HG03469 (cell line): ENCODE data around the gene DNAJB5.
A peak's percentile ranks its signal among the peaks of the same experiment; 100 is the strongest.

Experiments used
- ATAC-seq: cut with Tn5 transposase; IDR thresholded peaks from one replicate; pipeline ENCODE4 v1.9.1; 2021; ENCODE audit warnings: mild to moderate bottlenecking, moderate library complexity, moderate number of reproducible peaks; ENCODE audit not compliant: unreplicated experiment

The DNAJB5 gene

DNA sequence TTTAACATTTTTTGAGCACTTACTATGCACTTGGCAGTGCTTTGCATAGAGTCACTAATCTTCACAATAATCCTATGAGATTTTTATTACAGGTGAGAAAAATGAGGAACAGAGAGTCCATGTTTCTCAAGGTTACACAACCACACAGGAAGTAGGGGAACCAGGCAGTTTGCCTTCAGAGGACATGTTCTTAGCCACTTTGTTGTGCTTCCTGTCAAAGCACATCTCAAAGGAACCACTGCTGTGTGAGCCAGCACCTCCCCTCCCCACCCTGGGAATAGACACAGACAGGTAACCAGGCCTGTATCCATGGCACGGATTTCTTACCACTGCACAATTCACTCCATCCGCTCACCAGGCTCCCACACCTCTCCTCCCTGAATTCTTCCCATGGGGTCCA lies 6.3 kb upstream of the DNAJB5 start:
- peak; percentile 36 for ATAC-seq

DNA sequence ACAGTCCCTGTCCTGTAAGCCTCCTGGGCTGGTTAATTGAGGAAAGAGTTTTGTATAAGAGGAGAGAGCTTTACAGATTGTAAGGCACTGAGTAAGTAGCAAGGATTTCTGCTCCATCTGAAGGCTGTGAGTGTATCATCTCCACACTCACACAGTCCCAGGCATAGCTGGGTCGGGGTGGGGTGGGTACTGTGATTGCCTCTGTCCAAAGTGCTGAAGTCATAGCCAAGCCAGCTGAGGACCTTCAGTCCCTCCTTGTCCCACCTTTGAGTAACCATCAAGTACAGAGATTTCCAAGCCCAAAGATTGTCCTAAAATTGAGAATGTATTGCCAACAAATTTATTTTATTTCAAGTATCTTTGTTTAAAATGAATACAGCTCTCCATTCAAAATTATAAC lies 5.5 kb upstream of the DNAJB5 start:
- ATAC-seq = no peak

DNA sequence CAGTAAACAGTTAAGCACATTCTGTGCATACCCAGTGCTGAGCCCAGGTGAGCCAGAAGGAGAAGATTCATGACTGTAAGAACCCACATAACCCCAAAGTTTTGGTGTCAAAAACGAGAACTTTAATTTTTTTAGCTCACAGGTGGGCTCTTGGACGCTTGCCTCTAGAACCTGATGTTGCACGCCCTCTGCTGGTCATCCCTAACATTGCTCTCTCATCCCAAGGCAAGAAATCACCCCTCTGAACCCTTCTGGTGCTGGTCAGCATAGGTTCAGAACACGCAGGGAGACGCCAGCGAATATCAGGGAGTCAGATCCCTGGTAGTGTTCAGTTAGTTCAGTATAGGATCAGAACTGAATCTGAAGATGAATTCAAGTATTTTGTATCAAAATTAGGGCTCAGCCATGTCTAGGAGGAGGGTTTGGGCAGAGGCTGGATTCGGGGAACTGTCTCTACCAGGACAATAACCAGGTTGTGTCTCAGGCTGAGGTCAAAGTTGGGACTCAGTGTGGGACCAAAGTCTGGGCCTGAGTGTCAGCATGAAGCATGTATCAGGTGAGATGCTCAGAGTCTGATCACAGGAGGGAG lies 4.1 kb upstream of the DNAJB5 start:
- ATAC-seq = no peak

DNA sequence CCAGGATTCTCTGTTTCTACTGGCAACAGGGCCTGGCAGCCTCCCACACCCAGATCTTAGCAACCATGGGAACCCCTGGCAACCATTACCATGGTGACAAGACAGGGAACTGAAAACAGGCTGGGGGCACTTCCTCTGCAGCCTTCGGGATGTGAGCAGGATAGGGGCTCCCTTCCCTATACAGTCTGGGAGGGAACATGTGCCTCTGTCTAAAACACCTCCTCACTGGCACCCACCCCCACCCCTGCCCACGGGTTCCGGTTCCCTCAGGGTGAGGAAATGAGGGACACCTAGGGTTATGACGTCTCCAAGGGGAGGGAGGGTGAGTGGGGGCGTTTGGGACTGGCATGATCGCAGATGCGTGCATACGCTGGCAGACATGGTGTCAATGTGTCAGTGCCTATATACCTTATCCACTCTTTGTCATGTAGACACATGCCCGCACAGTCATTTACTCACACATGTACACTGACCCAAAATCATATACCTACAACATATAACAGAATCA lies 3.0 kb upstream of the DNAJB5 start:
- ATAC-seq = no peak

DNA sequence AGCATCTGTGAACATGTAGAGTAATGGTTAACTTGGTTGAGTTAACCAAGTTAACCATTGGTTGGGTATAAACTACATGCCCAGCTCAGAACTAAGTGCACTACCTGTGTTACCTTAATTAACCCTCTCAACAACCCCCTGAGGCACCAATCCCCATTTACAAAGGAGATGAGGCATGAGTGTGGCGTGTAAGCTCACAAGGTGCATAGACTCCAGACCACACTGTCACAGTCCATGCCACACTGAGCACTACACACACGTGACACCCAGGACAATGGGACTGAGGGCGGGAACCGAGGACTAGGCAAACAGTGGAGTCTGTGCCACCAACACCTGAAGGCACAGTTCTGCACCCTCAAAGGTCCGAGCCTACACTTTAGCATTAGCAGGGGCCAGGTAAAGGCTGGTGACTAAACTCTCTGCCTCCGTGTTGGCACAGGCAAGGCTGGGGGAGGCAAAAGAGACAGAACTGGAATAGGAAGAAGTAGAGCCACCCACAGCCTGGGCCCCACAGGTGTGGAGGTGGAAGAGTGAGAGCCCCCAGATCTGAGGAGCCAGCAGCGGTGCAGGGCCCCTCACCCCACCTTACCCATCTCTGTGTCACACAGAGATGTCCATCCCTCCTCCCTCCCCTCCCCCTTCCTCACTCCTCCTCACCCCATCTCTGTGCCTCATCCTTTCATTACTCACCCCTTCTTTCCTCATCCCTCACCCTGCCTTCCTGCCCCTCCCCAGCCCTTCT lies 2.2 kb upstream of the DNAJB5 start:
- no peak for ATAC-seq

DNA sequence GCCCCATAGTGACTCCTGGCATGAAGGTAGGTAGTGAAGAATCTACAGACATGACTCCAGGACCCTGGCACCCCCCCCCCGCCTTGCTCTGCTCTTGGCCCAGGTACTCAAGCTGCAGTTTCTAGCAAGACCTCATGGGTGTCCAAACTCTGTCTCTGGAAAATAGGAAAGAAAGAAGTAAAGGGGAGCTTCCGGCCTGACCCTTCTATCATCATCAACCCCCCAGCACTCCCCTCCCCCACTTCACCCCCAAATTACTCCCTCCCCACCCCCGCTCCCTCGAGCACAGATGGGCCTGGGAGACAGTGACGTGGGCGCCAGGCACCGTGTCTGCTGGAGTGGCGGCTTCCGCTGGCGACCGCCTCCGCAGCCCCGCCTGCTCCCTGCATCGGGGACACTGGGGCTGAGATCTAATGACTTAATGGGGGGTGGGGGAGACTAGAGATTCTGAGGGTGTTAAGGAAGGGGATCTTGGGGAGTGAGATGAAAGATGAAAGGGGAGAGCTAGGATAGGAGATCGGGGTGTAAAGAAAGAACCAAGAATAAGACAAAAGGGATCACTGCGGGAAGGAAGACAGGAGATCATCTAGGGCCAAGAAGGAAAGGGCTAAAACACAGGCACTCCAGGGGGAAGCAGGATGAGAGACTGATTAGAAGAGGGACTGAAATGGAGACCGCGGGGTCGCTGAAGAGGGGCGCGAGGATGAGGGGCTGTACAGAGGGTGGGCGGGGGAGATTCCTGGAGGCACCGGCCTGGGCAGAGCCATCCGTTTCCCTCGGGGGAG lies 1.1 kb upstream of the DNAJB5 start:
- ATAC-seq = no peak

DNA sequence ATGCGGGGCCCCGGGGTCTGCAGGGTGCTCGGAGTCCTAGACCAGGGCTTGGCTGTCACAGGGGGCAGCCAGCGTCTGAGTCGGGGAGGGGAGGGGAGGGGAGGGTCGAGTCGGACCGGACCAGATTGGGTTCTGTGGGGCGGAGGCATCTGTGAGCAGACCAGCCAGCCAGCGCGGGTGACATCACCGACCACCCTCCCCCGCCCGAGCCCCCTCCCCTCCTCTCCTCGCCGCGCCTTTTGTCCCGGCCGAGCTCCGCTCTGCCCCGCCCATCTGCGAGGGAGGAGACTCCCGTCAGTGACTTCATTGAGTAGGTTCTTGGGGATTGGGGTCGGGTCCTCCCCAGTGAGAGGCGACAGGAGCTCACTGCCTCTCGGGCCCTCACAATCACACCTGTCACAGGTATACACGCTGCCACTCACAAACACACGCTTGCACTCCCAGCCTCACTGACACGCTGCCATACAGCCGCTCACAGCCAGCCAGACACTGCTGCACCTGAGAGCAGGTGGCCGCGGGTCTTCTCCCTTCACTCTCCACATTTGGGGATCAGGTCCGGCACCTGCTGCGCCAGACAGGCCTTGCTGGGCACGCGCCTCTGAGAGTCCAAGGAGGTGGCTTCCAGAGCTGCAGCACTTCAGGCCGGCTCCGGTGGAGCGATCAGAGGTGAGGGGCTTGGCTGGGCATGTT lies 546 bp downstream of the DNAJB5 start:
- no peak for ATAC-seq

DNA sequence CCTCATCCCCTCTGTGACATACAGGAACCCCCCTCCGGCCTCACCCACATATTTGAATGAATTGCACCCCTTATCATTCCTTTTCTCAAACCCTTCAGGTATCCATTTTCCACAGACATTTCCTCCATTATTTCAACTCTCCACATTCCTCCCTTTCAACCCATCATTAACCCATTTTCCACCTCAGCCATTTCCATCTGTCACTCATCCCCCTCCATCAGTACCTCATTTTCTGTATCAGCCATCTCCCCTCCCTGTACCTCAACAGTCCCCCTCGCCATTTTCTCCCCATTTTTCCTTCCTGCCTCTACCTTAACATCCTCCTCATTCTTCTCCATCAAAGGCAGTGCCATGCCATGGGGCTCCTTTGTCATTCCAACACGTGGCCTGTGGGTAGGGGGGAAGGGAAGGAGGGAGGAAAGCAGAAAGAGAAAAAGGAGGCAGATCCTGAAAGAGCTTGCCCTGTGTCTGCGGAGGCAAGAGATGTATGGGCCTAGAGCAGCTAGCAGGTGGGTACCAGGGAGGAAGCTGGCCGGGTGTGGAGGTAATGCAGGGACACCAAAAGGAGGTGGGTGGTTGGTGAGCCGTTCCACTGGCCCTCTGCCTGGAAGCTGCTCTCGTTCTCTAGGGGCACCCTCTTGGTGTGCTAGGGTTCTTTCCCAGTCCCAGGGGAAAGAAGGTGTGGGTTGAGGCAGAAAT lies 1.5 kb downstream of the DNAJB5 start:
- no peak for ATAC-seq

DNA sequence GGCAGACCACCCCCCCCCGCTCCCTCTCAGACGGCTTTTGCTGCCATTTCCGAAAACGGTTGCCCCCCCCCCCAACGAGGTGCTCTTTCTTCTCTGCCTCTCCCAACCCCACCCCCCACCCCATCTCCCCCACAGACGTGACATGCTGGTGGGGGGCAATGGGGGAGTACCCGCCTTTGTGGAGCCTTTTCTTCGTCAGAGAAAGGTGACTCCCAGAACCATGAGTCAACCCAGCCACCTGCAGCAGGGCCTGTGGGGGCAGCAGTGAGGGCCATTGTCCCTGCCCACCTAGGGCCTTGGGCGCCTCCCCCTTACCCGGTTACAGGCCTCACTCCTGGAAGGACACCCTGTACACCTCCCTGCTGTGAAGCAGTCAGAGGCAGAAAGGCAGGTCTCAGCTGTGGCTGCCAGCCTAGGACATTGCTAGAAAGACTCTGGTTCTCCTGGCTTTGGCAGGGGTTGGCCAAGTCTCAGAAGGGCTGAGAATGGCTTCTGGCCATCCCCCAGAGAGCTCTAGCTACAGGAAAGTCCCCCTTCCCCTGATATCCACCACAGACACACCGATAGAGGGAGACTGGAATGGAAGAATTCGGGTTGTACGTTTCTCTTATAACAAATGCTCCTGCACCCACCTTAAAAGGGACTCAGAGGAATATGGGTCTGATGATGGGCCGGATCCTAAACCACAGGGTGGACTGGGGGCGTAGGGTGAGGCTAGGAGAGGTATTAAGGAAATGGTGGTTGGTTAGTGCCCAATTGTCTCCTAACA lies 2.2 kb downstream of the DNAJB5 start:
- no peak for ATAC-seq

DNA sequence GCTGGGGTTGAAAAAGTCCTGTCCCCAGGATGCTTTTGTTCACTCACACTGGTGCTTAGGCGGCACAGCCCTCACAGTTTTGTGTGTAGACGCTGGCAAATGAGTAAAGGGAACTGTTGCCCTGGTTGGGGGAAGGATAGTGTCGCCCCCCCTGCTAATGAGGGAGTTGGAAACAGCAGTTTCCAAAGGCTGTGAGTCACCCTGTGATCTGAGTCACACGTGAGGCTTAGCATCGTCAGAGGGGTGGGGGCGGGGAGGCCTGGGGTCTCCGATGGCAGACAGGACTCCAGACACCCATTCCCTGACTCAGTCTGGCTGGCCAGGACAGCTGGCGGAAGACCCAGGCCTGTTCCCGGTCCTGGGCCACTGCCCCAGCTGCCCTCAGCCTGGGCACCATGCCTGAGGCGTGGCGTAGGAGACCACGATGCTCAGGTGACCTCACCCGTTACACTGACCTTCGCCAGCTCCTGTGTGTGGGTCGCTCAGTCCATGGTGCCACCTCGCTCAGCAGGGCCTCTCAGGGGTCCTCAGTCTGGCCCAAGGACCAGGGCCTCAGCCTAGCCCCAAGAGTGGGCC lies 2.9 kb downstream of the DNAJB5 start:
- no peak for ATAC-seq

DNA sequence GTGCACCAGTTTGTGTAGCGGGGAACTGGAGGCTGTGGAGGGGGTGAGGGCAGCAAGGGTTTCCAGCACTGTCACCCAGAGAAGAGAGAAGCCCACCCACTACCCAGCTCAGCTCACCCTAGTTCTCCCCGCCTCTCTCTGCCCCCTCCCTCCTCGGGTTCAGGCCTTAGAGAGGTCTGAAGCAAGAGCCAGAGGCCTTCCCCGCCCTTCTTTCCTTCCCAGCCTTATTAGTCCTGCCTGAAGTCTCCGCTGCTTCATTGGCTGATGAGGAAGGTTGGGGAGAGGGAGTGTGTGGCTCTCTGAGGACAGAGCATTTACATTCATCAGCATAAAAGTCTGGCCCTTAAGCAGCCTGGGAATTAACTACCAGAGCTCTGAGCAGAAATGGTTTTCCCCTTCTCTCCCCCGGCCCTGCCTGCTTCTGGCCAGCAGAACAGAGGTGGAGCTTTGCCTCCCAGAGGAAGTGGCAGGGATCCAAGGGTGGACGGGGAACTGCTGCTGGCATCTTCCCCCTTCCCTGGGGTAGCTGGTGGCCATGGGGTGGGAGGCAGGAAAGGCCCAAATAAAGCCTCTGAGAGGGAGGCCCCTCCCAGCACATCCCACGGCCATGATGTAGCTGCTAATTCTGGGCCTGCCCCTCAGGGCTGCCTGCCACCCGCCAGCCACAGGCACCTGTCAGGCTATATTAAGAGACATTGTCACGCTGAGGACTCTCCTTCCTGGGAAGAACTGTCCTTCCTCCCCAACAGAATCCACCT lies 4.1 kb downstream of the DNAJB5 start:
- ATAC-seq = no peak

DNA sequence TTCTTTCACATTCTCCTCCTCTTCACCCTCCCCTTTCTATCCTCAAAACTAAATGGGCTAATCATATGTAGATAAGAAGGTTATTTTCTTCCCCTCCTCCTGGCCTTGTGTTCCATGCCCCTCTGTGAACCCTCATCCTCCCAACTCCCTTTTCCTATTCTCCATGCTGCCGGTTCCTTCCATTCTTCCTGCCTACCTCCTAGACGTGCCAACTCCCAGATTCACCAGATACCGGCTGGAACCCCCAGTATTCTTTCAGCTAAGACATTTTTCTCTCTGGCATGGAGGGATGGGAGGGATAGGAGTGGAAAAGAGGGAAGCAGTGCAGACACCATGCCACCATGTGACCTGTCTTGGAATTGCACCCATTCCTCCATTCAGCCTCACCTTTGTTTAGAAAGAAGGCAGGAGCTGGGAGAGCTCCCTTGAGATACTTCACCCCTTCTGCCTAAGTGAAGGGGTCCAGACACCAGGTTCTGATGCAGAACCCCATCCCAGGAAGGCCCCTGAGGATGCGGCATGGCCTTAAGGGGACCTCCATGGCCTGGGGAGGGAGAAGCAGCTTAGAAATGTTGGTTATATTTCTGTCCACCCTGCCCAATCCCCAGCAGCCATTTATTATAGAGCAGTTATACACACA lies 4.8 kb downstream of the DNAJB5 start:
- no peak for ATAC-seq

DNA sequence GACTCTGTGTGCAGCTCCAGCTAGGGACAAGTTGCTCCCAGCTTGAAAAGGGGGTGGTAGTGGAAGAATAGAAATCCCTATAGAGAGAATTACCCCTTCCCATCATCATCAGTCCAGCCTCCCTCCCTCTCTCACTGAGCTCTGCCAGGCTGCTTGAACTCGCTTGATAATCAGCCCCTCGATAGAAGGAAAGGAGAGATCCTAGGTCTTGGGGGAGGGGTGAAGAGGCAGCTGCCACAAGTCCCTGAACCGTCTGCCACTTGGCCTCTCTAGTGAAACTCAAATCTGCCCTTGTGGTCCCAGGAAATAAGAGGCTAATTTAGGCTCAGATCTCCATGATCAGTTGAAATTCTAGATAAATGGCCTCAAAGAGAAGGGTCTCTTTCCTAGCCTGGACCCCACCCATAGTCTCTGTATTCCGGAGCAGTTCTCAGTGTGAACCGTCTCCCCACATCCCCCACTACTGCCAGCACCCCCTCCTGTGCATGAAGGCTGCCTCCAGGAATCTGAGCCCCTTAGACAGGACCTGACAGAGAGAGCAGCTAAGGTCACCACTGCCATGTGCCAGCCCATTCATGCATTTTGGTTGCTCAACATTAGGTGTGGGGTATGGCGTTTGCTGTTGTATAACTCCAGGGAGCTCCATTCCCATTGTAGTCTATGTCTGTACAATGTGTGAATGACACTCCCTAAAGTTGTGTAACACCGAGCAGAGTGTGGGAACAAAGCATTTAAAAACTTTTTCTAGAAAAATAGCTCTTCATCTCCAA lies 5.5 kb downstream of the DNAJB5 start:
- no peak for ATAC-seq

DNA sequence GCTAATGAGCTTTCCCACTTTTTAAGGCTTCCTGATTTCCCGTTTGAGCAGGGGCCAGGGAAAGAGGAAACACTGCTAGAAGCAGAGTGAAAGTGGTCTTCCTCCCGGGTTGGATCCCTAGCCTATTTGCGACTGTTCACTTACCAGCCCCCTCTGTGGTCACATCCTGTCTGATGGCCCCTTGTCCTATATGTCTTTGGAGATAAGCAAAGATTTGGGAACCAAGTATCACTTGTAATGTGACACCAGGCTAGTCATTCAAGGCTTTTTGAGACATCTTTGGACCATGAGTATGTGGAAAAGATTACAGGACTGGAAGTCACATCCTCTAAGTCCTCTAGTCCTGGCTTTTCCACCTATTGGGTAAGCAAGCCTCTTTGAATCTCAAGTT lies 6.1 kb downstream of the DNAJB5 start:
- ATAC-seq = no peak

DNA sequence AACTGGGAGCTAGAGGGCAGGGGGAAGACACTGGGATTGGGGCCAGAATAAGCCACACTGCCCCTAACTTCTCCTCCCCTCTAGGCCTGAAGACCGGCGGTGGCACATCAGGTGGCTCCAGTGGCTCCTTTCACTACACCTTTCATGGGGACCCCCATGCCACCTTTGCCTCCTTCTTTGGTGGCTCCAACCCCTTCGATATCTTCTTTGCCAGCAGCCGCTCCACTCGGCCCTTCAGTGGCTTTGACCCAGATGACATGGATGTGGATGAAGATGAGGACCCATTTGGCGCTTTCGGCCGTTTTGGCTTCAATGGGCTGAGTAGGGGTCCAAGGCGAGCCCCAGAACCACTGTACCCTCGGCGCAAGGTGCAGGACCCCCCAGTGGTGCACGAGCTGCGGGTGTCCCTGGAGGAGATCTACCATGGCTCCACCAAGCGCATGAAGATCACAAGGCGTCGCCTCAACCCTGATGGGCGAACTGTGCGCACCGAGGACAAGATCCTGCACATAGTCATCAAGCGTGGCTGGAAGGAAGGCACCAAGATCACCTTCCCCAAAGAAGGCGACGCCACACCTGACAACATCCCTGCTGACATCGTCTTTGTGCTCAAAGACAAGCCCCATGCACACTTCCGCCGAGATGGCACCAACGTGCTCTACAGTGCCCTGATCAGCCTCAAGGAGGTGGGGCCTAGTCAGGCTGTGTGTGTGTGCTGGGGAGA lies 6.8 kb downstream of the DNAJB5 start:
- no peak for ATAC-seq

DNA sequence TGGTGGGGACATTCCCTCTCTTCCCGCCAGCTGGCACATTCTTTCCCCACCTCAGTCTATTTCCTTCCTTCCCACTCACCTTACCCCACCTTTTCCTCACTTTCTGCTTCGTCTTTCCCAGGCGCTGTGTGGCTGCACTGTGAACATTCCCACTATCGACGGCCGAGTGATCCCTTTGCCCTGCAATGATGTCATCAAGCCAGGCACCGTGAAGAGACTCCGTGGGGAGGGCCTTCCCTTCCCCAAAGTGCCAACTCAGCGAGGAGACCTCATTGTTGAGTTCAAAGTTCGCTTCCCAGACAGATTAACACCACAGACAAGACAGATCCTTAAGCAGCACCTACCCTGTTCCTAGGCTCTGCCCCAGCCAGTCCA lies 7.3 kb downstream of the DNAJB5 start:
- ATAC-seq = no peak

DNA sequence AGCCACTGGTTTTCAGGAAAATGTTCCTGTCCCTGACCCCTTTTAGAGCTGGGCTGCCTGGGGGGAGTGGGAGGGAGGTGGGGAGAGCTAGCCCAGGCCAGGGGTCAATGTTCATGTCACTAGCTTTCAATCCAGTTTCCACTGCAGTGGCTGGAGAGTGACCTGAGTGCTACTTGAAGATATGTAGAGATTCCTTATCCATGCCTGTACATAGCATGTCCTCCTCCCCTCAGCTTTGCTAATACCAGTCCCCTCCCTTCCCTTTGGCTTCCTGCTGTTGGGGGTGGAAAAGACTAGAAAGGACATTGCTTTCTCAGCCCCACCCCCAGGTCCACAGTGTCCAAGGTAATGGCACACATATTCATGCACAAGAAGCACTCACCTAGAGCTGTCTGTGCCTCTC lies 7.8 kb downstream of the DNAJB5 start:
- no peak for ATAC-seq
